ENCODE data around the gene SUMO3. TPM values are rescaled to one million over a fixed set of nuclear protein-coding genes. Genes with fewer than 3 reads are reported as not detected.

Gene SUMO3
- total and polyA plus RNA-seq, 2 of the 8 experiments (the other 6 are each of a cell fraction or from before 2014, with no cell fraction given): 96.8 to 101 TPM

GRCh38 chr21:44817506-44817880 is 369 bp downstream of the SUMO3 start:
- no peak overlapping the region for H2BK12ac ChIP-seq (ENCODE audit: low read depth, low read length)
- no peak overlapping the region for H3K56ac ChIP-seq (replicated peaks; ENCODE audit: insufficient read length, low read depth, low read length)
- no peak overlapping the region for H2BK15ac ChIP-seq (ENCODE audit: low read length)
- no peak overlapping the region for H2BK120ac ChIP-seq (replicated peaks; ENCODE audit: low read depth, low read length)
- H3K14ac ChIP-seq (ENCODE audit: insufficient read length): no peak overlapping the region
- H3K4ac ChIP-seq (replicated peaks; ENCODE audit: insufficient read length, low read depth, low read length): no peak overlapping the region
- H4K91ac ChIP-seq (replicated peaks; ENCODE audit: insufficient read length, low read length): peak overlapping the region; percentile 54
- H3K4me1 ChIP-seq (replicated peaks in 1 of 4; ENCODE audit: control insufficient read depth in 3 of 4, insufficient read depth in 4 of 4, low read length in 3 of 4): peaks cover 0 to 18% (median 5%) of the 10 kb centered on the region in 4 experiments; a peak in 4 of 7 replicates
- H3K4me3 ChIP-seq (ENCODE audit: extremely low read depth in 1 of 4, insufficient read depth in 2 of 4, low read depth in 3 of 4, low read length in 4 of 4): peak overlapping the region; percentile 61 to 81 (median 72)
- H3K79me1 ChIP-seq (ENCODE audit: low read depth, low read length): peaks cover 12% of the 10 kb centered on the region
- H3K23ac ChIP-seq (ENCODE audit: insufficient read length): no peak overlapping the region
- POLR2A ChIA-PET (ENCODE audit: partially characterized antibody): interaction anchor here (0.8 to 0.9 kb wide), 4 partner anchors 15 to 314 kb away, joined by 3 to 5 read pairs (median 3); partner anchors contain the start of gene UBE2G2
- no peaks in the 10 kb centered on the region; a peak in 1 of 8 replicates for H3K36me3 ChIP-seq (ENCODE audit: control insufficient read depth in 2 of 4, insufficient read depth in 4 of 4, low read length in 3 of 4)
- H2BK20ac ChIP-seq (ENCODE audit: low read length): no peak overlapping the region
- H3K27ac ChIP-seq (ENCODE audit: low read depth, low read length): peak overlapping the region; percentile 87; the same call in 1 of the 2 replicates
- H3K23me2 ChIP-seq (ENCODE audit: low read depth, low read length): peaks cover 9% of the 10 kb centered on the region; the same call in 1 of the 2 replicates
- 3% methylated on average over 13 of the region's 43 CpGs; no CpG with 5 or more reads in 1 of the 2 experiments for WGBS, 2 experiments (ENCODE audit: extremely low coverage in 1 of 2, insufficient coverage in 1 of 2, insufficient read length in 1 of 2, insufficient replicate concordance in 2 of 2, low coverage in 1 of 2, low lambda C conversion rate in 2 of 2, missing lambda C conversion rate in 1 of 2)
- FAIRE-seq (no peak), DNase-seq (ENCODE audit: low read depth in 1 of 2, low spot score in 2 of 2) (peak; percentile 69 to 96)
- H3K4me2 ChIP-seq (ENCODE audit: insufficient read depth in 1 of 2, low read depth in 2 of 2, low read length in 2 of 2): peak overlapping the region; percentile 67 to 94
- CTCF ChIA-PET (ENCODE audit: partially characterized antibody): no interaction called here
- peak overlapping the region; percentile 47 to 76 (median 64); a peak in 6 of 7 replicates for H3K9ac ChIP-seq (replicated peaks in 1 of 4; ENCODE audit: extremely low read depth in 1 of 4, low read depth in 3 of 4, low read length in 3 of 4)
- peak; percentile 34; the same call in 1 of the 2 replicates for TF ChIP-seq EGR1 (IDR thresholded peaks at IDR 0.05; ENCODE audit: borderline replicate concordance, low read depth, low read length)
- peak; percentile 44 for TF ChIP-seq KDM4A (IDR thresholded peaks at IDR 0.05; ENCODE audit: low read depth, low read length, severe bottlenecking)
- no peak for TF ChIP-seq KDM1A (IDR thresholded peaks at IDR 0.05; ENCODE audit: borderline replicate concordance, low read length)
- TF ChIP-seq JUND (IDR thresholded peaks at IDR 0.05; ENCODE audit: low read length): no peak
- TF ChIP-seq PHF8 (conservative IDR thresholded peaks at IDR 0.05; ENCODE audit: low read depth, low read length): peak; percentile 22; the same call in 1 of the 2 replicates
- peak; percentile 45; the same call in 1 of the 2 replicates for TF ChIP-seq SP1 (IDR thresholded peaks at IDR 0.05; ENCODE audit: low read depth, low read length)
- TF ChIP-seq SIN3A (conservative IDR thresholded peaks at IDR 0.05 in 1 of 2, IDR thresholded peaks at IDR 0.05 in 1 of 2; ENCODE audit: low read depth in 1 of 2, low read length in 2 of 2): no peak; a peak in 1 of 4 replicates
- TF ChIP-seq HDAC2 (IDR thresholded peaks at IDR 0.05; ENCODE audit: borderline replicate concordance in 1 of 2, low read depth in 2 of 2, low read length in 2 of 2): peak in 1 of 2 experiments; percentile 23; a peak in 1 of 4 replicates
- H4K20me1 ChIP-seq (replicated peaks in 1 of 2; ENCODE audit: control insufficient read depth in 1 of 2, insufficient read depth in 2 of 2, low read length in 2 of 2): peaks cover 10 to 21% of the 10 kb centered on the region in 2 experiments
- H4K5ac ChIP-seq (ENCODE audit: insufficient read length, low read depth, low read length): peak overlapping the region; percentile 54
- peaks cover 0 to 10% (median 7%) of the 10 kb centered on the region in 4 experiments; a peak in 5 of 7 replicates for H3K27me3 ChIP-seq (replicated peaks in 1 of 4; ENCODE audit: control insufficient read depth in 3 of 4, extremely low read depth in 1 of 4, insufficient read depth in 3 of 4, low read length in 3 of 4)
- peaks cover 10 to 43% of the 10 kb centered on the region in 2 experiments for H3K79me2 ChIP-seq (ENCODE audit: control insufficient read depth in 1 of 2, insufficient read depth in 2 of 2, low read length in 2 of 2)
- H3K9me3 ChIP-seq (ENCODE audit: insufficient read depth in 2 of 2, low read depth in 1 of 2, low read length in 1 of 2): peaks cover 24 to 29% of the 10 kb centered on the region in 2 experiments
- peak overlapping the region; percentile 87 for H3K18ac ChIP-seq (ENCODE audit: extremely low read depth, low read length)
- no peak overlapping the region; the same call in 1 of the 2 replicates for H4K8ac ChIP-seq (ENCODE audit: extremely low read depth, insufficient read depth, low read length)
- no peak overlapping the region for H2AK5ac ChIP-seq (ENCODE audit: low read depth, low read length)
- H2AFZ ChIP-seq (ENCODE audit: low read length): no peak overlapping the region
- H2BK5ac ChIP-seq (ENCODE audit: low read depth, low read length): 0 out of 2 replicates have a peak overlapping the region, but pooled peaks have one; percentile 44
